Ascending aorta (tissue), 2 donors: ENCODE data around the gene UBE2G2. TPM values are rescaled to one million over a fixed set of nuclear protein-coding genes. Genes with fewer than 3 reads are reported as not detected.

Experiments
- DNase-seq, 2 donors: peaks; one replicate each; pipeline ENCODE4 v3.0.0-alpha.2; 2019; ENCODE audit warnings: low spot score in 2 of 2
- H3K27ac ChIP-seq, 2 donors: fragments of 200-600 bp; sonication (generic); one replicate each; pipeline ENCODE4 v1.5.1; 2016 to 2017; ENCODE audit warnings: mild to moderate bottlenecking in 1 of 2
- H3K27me3 ChIP-seq: fragments of 200-600 bp; sonication (generic); one replicate; pipeline ENCODE4 v1.5.1; 2017
- H3K36me3 ChIP-seq, 2 donors: fragments of 200-600 bp; sonication (generic); one replicate each; pipeline ENCODE4 v1.5.1; 2016
- H3K4me1 ChIP-seq, 2 donors: fragments of 200-600 bp; sonication (generic); one replicate each; pipeline ENCODE4 v1.5.1; 2016 to 2017; ENCODE audit warnings: mild to moderate bottlenecking in 1 of 2
- H3K4me3 ChIP-seq, 2 donors: fragments of 200-600 bp; sonication (generic); one replicate each; pipeline ENCODE4 v1.5.1; 2016 to 2017; ENCODE audit warnings: mild to moderate bottlenecking in 1 of 2
- H3K9me3 ChIP-seq, 2 donors: fragments of 200-600 bp; sonication (generic); one replicate each; pipeline ENCODE4 v1.5.1; 2016
- intact Hi-C: fragments of 100-400 bp; cut with DNase I; formaldehyde crosslinking; loops from one replicate; pipeline ENCODE4 v1.15.1; 2023
- total RNA-seq: library from RNA; depleted of rRNA; stranded (reverse); fragments of >200 nt; gene quantifications from one replicate; pipeline ENCODE4 v1.1.0, GENCODE V29; 2016
- TF ChIP-seq, protein P1 (sequence below), 3 experiments: fragments of 200-600 bp in 2 of 3; fragments of 450-650 bp in 1 of 3; sonication (generic) in 2 of 3; IDR thresholded peaks; one replicate each; pipeline ENCODE4 v1.5.1; 2016 to 2019; ENCODE audit warnings: antibody characterized with exemption in 3 of 3, mild to moderate bottlenecking in 1 of 3, moderate library complexity in 1 of 3

Gene UBE2G2
- total RNA-seq, 1 donor from 2014 or later, result 58.1 TPM

DNA sequence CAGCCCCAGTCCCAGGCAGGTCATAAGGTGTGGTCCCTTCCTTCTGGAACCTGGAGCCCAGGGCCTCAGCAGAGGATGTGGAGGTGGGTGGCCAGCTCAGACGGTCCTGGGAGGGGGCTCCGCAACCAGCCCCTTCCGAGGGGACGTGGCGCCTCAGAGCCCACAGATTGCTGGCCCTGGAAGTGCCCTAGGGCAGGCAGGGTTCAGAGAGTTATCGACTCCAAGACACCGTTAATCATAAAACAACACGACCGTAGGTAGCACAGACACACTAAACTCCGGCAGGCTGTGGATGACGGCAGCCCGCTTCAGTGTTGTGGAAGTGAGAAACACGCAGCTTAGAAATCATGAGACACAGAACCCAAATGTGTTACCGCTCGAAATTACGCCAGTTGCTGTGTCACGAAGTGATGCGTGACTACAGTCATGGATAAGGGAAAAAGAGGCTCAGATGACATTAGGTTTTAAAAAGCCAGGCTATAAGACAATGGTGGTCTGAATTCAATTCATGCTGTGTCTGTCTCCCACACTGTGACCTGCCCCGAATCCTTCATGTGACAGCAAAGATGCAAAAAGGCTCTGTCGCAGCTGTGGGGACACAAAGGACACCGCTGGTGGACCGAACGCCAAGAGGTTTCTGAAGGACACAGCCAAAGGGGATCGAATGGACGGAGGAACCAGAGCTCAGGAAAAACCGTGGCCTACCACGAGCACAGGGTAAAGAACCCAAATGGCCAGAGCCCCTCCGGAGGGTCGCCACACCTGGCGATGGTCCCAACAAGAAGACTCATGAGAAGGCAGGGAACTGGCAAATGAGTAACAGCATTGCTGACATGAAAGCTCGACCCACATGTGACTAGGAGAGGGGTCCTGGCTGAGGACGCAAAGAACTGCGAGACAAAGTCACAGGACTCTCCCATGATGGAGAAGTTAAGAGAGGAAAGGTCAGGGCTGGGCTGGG lies 17.9 kb upstream of the UBE2G2 start:
- Histone ChIP-seq H3K36me3 (no peaks in the 10 kb centered on the region), H3K9me3 (peaks cover 19 to 31% of the 10 kb centered on the region in 2 donors), H3K27ac (no peak overlapping the region), H3K4me1 (peaks cover 5 to 12% of the 10 kb centered on the region in 2 donors), H3K4me3 (no peak overlapping the region), H3K27me3 (no peaks in the 10 kb centered on the region)
- TF ChIP-seq, protein P1, sequence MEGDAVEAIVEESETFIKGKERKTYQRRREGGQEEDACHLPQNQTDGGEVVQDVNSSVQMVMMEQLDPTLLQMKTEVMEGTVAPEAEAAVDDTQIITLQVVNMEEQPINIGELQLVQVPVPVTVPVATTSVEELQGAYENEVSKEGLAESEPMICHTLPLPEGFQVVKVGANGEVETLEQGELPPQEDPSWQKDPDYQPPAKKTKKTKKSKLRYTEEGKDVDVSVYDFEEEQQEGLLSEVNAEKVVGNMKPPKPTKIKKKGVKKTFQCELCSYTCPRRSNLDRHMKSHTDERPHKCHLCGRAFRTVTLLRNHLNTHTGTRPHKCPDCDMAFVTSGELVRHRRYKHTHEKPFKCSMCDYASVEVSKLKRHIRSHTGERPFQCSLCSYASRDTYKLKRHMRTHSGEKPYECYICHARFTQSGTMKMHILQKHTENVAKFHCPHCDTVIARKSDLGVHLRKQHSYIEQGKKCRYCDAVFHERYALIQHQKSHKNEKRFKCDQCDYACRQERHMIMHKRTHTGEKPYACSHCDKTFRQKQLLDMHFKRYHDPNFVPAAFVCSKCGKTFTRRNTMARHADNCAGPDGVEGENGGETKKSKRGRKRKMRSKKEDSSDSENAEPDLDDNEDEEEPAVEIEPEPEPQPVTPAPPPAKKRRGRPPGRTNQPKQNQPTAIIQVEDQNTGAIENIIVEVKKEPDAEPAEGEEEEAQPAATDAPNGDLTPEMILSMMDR (IDR thresholded peaks at IDR 0.05), result no peak
- no peak for DNase-seq
- intact Hi-C loops, result loop anchor here (2.0 to 10.0 kb wide), 2 partner anchors 49 to 315 kb away; no protein-coding TSS in a partner anchor

DNA sequence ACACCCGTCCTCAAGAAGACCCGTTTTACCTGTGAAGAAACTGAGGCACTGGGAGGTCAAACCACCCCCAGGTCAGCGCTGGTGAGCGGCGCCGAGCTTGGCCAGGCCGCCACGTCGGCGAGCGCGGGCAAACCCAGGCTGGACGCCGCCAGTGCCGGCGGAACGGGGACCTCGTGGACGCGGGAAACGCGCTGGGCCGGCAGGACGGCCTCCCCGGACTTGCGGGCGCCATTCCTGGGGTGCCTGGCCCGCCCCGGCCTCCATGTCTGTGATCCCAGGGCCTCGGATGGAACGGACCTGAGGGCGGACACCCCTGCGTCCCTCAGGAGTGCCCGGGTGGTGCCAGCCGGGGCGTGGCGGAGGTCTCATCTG lies 17.0 kb upstream of the UBE2G2 start:
- H3K4me1 ChIP-seq, result peaks cover 5 to 12% of the 10 kb centered on the region in 2 donors
- H3K4me3 ChIP-seq, result peak overlapping the region; percentile 60 to 85
- intact Hi-C loops, result loop anchor here (1.0 to 10.0 kb wide), 3 partner anchors 17 to 316 kb away; partner anchors contain the start of gene UBE2G2
- no peak for DNase-seq
- H3K36me3 ChIP-seq, result peaks cover 0 to 1% of the 10 kb centered on the region in 2 donors
- TF ChIP-seq, protein P1 (IDR thresholded peaks at IDR 0.05), result no peak
- no peaks in the 10 kb centered on the region for H3K27me3 ChIP-seq
- peak overlapping the region; percentile 73 to 82 for H3K27ac ChIP-seq
- peaks cover 19 to 31% of the 10 kb centered on the region in 2 donors for H3K9me3 ChIP-seq

DNA sequence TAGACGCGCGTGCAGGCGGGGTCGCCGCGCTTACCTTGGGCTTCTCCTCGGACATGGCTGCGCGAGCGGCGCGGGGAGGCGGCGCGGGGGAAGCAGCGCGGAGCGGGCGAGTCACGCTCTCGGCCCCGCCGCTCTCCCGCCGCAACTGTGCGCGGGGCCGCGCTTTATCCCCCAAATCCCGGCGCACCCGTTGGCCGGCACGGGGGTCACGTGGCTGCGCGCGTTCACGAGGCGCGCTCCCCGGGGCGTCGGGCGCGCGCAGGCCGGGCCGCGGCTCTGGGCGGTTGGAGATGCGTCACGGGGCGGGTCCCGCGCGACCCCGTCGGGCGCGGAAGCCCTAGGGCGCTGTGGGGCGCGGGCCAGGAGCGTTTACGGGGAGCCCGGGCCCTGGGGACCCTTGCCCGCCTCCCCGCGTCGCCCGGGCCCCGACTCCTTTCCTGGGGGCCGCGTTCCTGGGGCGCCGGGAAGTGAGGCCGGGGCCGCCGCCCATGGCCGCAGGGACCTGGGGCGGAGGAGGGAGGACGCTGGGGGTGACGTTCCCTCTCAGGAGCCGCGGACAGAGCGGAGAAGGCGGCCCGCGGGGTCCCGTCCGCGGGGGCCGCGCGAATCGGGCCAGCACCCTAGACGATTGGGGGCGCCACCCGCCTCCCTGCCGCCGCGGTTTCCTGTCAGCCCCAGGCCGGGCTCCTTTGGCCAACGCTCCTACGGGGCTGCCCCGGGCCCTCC lies 16.5 kb upstream of the UBE2G2 start, which contains the start of gene SUMO3:
Gene SUMO3, minus strand, starts transcription at position 149 of the 726 bp plus-strand sequence. Its CDS starts 94 bp downstream, at position 55.
- intact Hi-C loops, result loop anchor here (1.0 to 10.0 kb wide), 4 partner anchors 17 to 317 kb away; partner anchors contain the start of genes PTTG1IP and UBE2G2
- peaks cover 19 to 31% of the 10 kb centered on the region in 2 donors for H3K9me3 ChIP-seq
- H3K27me3 ChIP-seq, result no peaks in the 10 kb centered on the region
- peaks cover 5 to 12% of the 10 kb centered on the region in 2 donors for H3K4me1 ChIP-seq
- peak in 1 of 2 donors; percentile 87 for DNase-seq
- H3K4me3 ChIP-seq, result peak within 1 kb of the TSS; percentile 60 to 85
- H3K36me3 ChIP-seq, result peaks cover 0 to 7% of the 10 kb centered on the region in 2 donors
- H3K27ac ChIP-seq, result peak within 1 kb of the TSS; percentile 73 to 82
- TF ChIP-seq, protein P1 (IDR thresholded peaks at IDR 0.05), result no peak

DNA sequence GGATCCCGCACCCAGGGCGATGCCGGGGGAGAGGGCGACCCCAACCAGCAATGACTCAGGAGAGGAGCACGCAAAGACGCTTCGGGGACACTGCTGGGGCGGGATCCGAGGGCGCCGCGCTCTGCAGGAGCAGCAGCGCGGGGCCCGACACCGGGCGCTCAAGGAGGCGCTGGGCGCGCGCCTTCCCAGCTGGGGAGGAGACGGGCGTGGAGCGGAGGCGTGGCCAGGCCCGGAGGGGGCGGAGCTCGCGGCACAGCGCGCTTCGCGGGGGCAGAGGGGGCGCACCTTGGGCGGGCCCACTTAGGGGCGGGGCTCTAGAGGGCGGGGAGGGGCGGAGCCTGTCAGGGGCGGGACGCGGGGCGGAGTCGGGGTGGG lies 15.9 kb upstream of the UBE2G2 start:
- Histone ChIP-seq H3K4me3 (peak overlapping the region; percentile 60 to 85), H3K4me1 (peaks cover 5 to 12% of the 10 kb centered on the region in 2 donors), H3K36me3 (peaks cover 0 to 13% of the 10 kb centered on the region in 2 donors), H3K9me3 (peaks cover 16 to 27% of the 10 kb centered on the region in 2 donors), H3K27ac (peak overlapping the region; percentile 73 to 82), H3K27me3 (no peaks in the 10 kb centered on the region)
- intact Hi-C loops, result loop anchor here (1.0 to 10.0 kb wide), 2 partner anchors 56 to 317 kb away; partner anchors contain the start of gene PTTG1IP
- TF ChIP-seq, protein P1 (IDR thresholded peaks at IDR 0.05), result no peak
- peak; percentile 51 to 93 for DNase-seq
